Measurements from ENCODE around the gene ZXDC.

Gene ZXDC

GRCh38 chr3:126433496-126434263, 42.0 kb downstream of the ZXDC start:
- DNase-seq: no peak

GRCh38 chr3:126433105-126433430, 42.6 kb downstream of the ZXDC start:
- no peak for DNase-seq

DNA sequence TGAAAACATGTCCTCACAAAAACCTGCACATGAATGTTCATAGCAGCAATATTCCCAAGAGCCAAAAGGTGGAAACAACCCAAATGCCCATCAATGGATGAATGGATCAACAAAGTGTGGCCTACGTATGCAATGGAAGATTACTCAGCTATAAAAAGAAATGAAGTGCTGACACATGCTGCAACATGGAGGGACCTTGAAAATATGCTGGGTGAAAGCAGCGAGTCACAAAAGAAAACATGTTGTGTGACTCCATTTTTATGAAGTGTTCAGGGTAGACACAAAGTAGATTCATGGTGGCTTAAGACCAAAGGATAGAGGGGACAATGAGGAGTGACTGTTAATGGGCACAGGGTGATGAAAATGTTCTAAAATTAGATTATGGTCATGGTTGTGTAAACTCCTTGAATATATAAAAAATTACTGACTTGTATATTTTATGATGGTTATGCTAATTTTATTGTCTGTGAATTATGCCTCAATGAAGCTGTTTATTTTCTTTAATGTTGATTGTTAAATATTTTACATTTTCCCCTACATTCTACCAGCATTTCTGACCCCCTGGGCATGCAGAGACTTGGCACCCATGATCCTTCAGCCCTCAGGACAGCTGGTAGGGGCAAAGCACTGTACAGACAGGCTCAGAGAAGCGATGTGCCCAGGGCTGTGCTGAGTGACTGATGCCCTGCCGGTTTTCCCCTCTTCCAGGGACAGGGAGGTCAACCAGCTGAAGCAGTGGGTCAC, 43.2 kb downstream of the ZXDC start:
- no peak for DNase-seq

GRCh38 chr3:126431103-126431534, 44.6 kb downstream of the ZXDC start:
- DNase-seq: no peak

DNA sequence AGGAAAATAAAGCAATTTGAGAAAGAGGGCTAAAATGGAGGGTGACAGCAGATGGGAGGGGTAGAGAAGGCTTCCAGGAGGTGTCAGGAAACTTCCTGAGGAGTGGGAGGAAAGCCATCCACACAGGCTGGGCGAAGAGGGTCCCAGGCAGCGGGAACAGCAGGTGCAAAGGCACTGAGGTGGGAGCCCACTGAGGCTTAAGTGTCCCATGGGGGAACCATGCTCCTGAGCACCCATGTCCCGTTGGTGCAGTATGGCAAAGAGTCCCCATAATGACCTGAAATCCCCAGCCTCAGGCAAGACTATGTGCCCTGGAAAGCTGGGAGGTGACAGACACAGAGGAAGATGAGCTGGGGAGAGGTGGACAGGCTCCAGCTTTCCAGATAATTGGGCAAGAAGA, 50.9 kb downstream of the ZXDC start:
- DNase-seq: no peak

- no peak for DNase-seq
These were observed 51.5 kb downstream of the ZXDC start for GRCh38 chr3:126424039-126424717.

- DNase-seq: no peak
These were observed 52.3 kb downstream of the ZXDC start for GRCh38 chr3:126423191-126424038.

GRCh38 chr3:126422571-126423091, 53.1 kb downstream of the ZXDC start:
- DNase-seq: no peak

- no peak for DNase-seq
These were observed 53.6 kb downstream of the ZXDC start for GRCh38 chr3:126422121-126422520.

GRCh38 chr3:126421573-126422119, 54.0 kb downstream of the ZXDC start:
- no peak for DNase-seq

DNA sequence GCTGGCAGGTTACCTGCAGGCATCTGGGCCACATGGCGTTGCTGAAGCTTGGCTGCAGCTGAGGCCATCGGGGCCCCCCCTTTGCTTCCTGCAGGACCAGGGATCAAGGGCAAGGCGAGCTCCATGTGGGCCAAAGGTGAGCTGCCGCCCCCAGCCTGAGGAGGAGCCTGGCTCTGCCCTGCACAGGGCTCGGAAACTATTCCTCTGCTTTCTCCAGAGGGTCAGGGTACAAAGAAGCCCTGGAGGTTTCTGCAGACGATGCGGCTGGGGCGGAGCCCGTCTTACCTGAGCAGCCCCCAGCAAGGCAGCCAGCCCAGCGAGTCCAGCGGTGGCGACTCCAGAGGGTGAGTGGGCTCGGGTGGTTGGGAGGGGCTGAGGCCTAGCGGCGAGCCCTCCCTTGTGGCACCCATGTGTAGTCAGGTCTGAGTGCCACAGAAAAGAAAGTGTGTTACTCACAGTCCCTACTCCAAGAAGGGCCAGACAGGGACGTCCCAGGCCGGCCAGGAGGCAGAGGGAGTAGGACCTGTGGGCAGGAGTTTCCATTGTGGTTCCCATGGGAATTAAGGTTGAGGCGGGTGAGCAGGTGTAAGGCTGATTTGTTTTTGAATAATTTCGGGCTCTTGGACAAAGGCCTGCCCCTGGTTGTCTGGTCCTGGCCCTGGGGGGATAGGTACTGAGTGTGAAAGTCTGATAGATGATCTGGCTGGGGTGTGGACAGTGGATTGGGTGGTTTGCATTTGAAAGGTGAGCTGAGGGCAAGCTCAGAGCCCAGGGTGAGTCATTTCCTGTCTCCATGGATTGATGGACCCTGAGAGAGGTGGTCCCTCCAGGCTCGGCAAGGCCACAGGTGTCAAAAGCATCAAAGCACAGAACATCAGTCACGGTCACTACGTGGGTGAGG, 55.6 kb downstream of the ZXDC start:
- DNase-seq: no peak

DNA sequence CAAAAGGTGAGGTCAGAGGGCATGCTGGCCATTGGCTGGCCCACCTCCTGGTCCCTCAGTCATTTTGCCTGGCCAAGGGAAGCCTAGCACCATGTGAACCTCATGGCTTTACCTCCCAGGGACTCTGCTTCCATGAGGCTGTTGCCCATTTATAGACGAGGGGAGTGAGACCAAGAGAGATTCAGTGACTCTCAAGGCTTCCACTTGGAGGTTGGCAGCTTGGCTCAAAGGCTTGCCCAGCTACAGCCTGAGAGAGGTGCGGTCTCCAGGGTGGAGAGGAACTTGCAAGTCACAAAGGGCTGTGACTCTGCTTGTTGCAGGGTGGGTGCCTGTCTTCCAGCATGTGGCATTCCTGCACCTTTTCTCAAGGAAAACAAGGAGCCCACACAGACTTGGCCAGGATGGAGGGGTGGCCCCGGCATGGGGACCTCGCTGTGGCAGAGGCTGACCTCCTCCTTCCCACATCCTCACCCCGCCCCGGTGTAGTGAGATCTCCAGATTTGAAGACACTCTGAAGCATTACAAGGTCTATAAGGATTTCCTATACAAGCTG, 56.5 kb downstream of the ZXDC start:
- DNase-seq: no peak

- no peak for DNase-seq
These were observed 57.0 kb downstream of the ZXDC start for GRCh38 chr3:126418661-126419131.

DNA sequence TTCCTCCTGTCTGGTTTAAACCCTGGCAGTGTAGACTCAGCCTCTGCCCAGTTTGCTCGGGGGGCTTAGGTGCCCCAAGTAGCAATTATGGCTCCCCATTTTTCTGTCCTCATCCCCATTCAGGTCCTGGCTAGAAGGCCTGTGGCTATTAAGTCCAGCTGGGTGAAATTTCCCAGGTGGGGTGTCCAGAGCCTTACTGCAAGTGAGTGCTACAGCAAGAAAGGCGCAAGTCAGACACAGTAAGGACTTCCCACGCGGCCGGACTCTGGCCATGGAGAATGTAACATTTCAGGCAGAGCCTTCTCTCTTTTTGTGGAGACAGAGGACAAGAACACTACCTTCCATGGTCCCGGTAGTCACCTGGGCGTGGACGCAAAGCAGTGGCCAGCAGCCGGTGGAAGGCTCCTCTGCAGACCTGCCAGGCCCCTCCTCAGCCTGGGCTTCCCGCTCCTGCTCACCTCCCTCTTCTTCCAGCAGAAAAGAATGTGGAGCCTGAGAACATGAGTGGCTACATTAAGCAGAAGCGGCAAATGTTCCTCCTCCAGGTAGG, 57.6 kb downstream of the ZXDC start:
- no peak for DNase-seq

DNA sequence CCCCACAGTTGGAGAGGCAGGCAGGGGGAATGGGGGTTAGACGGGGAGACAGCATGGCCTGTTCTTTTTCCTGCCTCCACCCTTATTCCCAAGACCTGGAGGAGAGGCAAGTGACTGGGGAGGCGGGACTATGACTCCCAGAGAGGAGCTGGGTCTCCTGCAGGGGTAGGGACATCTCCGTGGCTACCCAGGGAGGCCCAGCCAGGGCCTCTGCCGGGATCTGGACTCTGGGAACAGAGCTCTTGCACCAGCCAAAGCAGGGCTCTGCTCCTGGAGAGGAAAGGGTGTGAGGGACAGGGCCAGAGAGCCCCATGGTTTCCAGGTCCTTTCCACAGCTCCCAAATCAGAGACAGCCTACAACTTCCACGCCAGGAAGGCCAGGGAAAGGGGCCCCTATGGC, 58.2 kb downstream of the ZXDC start:
- no peak for DNase-seq

- no peak for DNase-seq
These were observed 58.7 kb downstream of the ZXDC start for GRCh38 chr3:126416943-126417342.

DNA sequence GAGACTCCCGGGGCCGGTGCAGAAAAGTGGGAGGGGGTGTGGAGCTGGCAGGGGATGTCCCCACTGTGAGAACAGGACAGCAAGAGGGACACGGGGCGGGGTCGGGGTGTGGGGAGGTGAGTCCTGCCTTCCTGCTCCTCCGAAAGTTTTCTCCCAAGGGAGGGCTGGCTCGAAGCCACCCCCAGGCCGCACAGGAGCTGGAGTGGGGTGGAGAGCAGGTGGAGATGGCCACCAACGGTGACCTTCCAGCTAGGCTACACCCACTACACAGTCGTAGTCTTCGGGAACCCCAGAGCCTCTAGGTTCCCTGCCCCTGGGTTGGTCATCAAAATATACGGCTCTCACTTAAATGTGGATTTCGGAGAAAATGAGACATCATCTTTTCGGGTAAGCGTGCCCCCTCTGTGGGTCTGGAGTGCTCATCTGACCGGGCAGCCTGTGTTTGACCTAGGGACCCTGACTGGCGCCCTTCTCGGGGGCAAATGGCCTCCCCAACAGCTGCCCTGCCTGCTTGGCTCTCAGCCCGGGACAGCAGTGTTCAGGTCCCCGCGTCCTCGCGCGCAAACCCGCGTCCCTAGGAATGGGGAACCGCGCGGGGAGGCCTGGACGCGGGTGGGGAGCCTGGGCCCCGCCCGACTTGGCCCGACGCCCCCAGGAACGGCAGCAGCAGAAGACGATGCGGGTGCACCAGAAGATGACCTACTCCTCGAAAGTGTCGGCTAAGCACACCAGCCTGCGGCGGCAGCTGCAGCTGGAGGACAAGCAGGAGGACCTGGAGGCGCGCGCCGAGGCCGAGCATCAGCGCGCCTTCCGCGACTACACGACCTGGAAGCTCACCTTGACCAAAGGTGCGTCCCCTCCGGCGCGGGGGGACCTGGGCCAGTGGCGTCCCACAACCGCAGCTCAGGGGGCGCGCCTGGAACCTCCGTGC, 59.8 kb downstream of the ZXDC start:
- no peak for DNase-seq

DNA sequence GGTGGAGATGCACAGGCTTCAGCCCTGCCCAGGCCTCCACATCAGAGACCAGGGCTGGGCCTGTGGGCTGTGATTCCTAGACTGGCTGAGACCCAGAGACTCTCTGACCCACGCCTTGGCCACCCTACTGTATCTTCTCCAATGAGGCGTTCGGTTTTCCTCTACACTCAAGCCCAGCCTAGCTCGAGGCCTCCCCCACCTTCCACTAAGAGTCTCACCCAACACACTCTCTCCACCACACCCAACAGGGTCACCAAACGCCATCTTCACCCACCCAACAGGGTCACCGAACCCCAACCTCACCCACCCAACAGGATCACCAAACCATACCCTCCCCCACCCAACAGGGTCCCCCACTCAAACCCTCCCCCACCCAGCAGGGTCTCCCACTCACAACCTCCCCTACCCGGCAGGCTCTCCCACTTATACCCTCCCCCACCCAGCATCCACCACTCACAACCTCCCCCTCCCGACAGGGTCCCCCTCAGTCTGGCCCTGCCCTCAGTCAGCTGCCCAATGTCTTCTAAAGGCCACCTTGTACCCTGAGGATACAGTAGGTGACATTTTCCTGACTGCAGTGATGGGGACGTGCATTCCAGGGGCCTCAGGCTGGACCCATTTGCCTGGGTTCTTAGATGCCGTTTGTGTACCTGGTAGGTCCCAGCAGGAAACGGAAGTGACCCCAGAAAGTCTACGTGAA, 60.6 kb downstream of the ZXDC start:
- no peak for DNase-seq

DNA sequence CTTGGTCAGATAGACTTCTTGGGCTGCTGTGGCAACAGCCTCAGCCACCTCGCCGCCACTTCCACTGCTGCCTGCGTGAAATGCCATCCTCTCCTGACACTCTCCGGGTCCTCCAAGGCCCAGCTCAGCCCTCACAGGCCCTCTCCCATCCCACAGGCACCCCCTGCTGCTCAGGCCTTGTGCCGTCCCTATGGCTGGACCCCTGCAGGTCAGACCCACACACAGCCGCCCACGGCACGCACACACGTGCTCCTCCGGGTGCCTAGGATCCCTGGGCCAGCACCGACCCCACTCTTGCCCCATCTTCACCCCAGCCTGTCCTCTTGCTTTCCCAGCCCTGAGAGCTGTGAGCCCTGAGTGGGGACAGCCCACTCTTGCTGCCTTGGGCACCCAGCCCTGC, 61.3 kb downstream of the ZXDC start:
- no peak for DNase-seq

Data from T1000 (cell line).